ENCODE data around the gene PDE2A. TPM values are rescaled to one million over a fixed set of nuclear protein-coding genes. Genes with fewer than 3 reads are reported as not detected.

PDE2A gene
- total and polyA plus RNA-seq, 2 donors (not counting 3 experiments of a cell fraction or from before 2014, with no cell fraction given), result 14.8 to 16.8 TPM

GRCh38 chr11:72589802-72590761, 84.1 kb downstream of the PDE2A start:
- H3K9ac ChIP-seq (replicated peaks; ENCODE audit: extremely low read depth, insufficient read depth, low read length), result no peak overlapping the region
- no peak overlapping the region for H3K27ac ChIP-seq (ENCODE audit: insufficient read depth, low read depth, low read length)
- POLR2A ChIA-PET, result no interaction called here
- BruUV-seq (replicated peaks), result no TSS peak
- intact Hi-C loops (cut with micrococcal nuclease), result loop anchor here (1.0 to 5.0 kb wide), 2 partner anchors 93 to 202 kb away; partner anchors contain the start of gene STARD10
- FAIRE-seq, result peak; percentile 35
- H3K27me3 ChIP-seq (ENCODE audit: control insufficient read depth in 2 of 2, insufficient read depth in 2 of 2, low read length in 2 of 2), result peaks cover 9 to 15% of the 10 kb centered on the region in 2 experiments
- H3K9me1 ChIP-seq (replicated peaks; ENCODE audit: control insufficient read depth, extremely low read depth, insufficient read depth, low read length), result no peaks in the 10 kb centered on the region
- no peaks in the 10 kb centered on the region for H3K9me3 ChIP-seq (replicated peaks; ENCODE audit: control insufficient read depth, insufficient read depth, low read length)
- dilution Hi-C loops (cut with MboI; ENCODE audit: extremely low pct_ligation_motif_present, low sequenced_read_pairs), result no loop called here
- H3K4me2 ChIP-seq (ENCODE audit: insufficient read depth, low read length), result no peak overlapping the region
- peak; percentile 35 for DNase-seq (ENCODE audit: low read depth, low spot score)
- TF ChIP-seq CTCF (IDR thresholded peaks at IDR 0.05; ENCODE audit: extremely low read depth in 1 of 2, insufficient read depth in 1 of 2, low read depth in 1 of 2, low read length in 2 of 2) (peak; percentile 34 to 58), EZH2 (IDR thresholded peaks at IDR 0.05; ENCODE audit: borderline replicate concordance, low read depth, low read length, severe bottlenecking) (peak; percentile 55), MYC (IDR thresholded peaks at IDR 0.05; ENCODE audit: low read depth, low read length) (no peak)
- no peak overlapping the region for H2AFZ ChIP-seq (ENCODE audit: low read depth, low read length)
- no peaks in the 10 kb centered on the region for H3K79me2 ChIP-seq (ENCODE audit: control insufficient read depth, insufficient read depth, low read length)
- H3K4me3 ChIP-seq (replicated peaks in 1 of 3; ENCODE audit: insufficient read depth in 1 of 3, low read depth in 1 of 3, low read length in 3 of 3), result no peak overlapping the region
- CTCF ChIA-PET, result interaction anchor here (1.0 to 10.6 kb wide), 11 partner anchors 8 to 119 kb away, joined by 3 to 339 read pairs (median 8); no protein-coding TSS in a partner anchor
- no peaks in the 10 kb centered on the region for H3K36me3 ChIP-seq (ENCODE audit: control insufficient read depth in 2 of 2, extremely low read depth in 1 of 2, insufficient read depth in 2 of 2, low read length in 2 of 2)
- no peaks in the 10 kb centered on the region for H4K20me1 ChIP-seq (replicated peaks; ENCODE audit: control insufficient read depth, extremely low read depth, insufficient read depth, low read length)
- no peaks in the 10 kb centered on the region for H3K4me1 ChIP-seq (ENCODE audit: control insufficient read depth, extremely low read depth, insufficient read depth, low read length)

Measured in endothelial cell of umbilical vein (primary cell).